T47D (cell line): ENCODE measurements around the gene CHST6.
"Not testable (repeated sequence)": the region's sequence is repeated elsewhere in the genome, so short reads cannot be mapped to it uniquely, and the experiment has no call there.

ENCODE experiments used
- DNase-seq, 2 experiments: peaks; one replicate each; pipeline versions ENCODE4 v3.0.0 to v3.0.0-alpha.2; 2011 to 2012; ENCODE audit warnings: low read depth in 1 of 2, low spot score in 1 of 2
- JUND ChIP-seq: IDR thresholded peaks from 2 replicates; pipeline ENCODE4 v1.6.1; 2012; ENCODE audit warnings: low read depth
- in situ Hi-C: cut with HindIII; loops from 2 replicates; pipeline ENCODE4 v1.10.0; 2016; ENCODE audit warnings: low sequenced_read_pairs, low pct_unique_long_range_greater_than_20kb

Gene CHST6

GRCh38 chr16:75459691-75460090 is 35.5 kb downstream of the CHST6 start:
- no peak for DNase-seq
- TF ChIP-seq JUND: no peak
- in situ Hi-C loops: no loop called here

- DNase-seq: no peak
- in situ Hi-C loops: no loop called here
- no peak for TF ChIP-seq JUND
Measured at GRCh38 chr16:75458439-75458838, 36.8 kb downstream of the CHST6 start.

GRCh38 chr16:75458029-75458428 is 37.2 kb downstream of the CHST6 start:
- DNase-seq: no peak
- TF ChIP-seq JUND: no peak
- in situ Hi-C loops: no loop called here

- DNase-seq: no peak
- no peak for TF ChIP-seq JUND
- in situ Hi-C loops: no loop called here
Measured at GRCh38 chr16:75457485-75458021, 37.7 kb downstream of the CHST6 start.

- TF ChIP-seq JUND: no peak
- in situ Hi-C loops: no loop called here
- no peak for DNase-seq
Measured at GRCh38 chr16:75456971-75457370, 38.3 kb downstream of the CHST6 start.

- DNase-seq, in situ Hi-C loops: not testable (repeated sequence)
Measured at GRCh38 chr16:75456486-75456885, 38.8 kb downstream of the CHST6 start.

- no peak for TF ChIP-seq JUND
- no peak for DNase-seq
- in situ Hi-C loops: no loop called here
Measured at GRCh38 chr16:75455677-75456076, 39.6 kb downstream of the CHST6 start.

- no peak for DNase-seq
- TF ChIP-seq JUND: no peak
- in situ Hi-C loops: no loop called here
Measured at GRCh38 chr16:75452464-75453190, 42.6 kb downstream of the CHST6 start.

- in situ Hi-C loops: no loop called here
- no peak for TF ChIP-seq JUND
- no peak for DNase-seq
Measured at GRCh38 chr16:75446416-75446815, 48.8 kb downstream of the CHST6 start.

GRCh38 chr16:75445298-75445697 is 49.9 kb downstream of the CHST6 start:
- DNase-seq: no peak
- no peak for TF ChIP-seq JUND

GRCh38 chr16:75443298-75443697 is 51.9 kb downstream of the CHST6 start:
- in situ Hi-C loops: no loop called here
- no peak for DNase-seq
- TF ChIP-seq JUND: no peak

More at GRCh38 chr16:75445298-75445697, 49.9 kb downstream of the CHST6 start:
- in situ Hi-C loops: no loop called here

GRCh38 chr16:75433732-75434413 is 61.4 kb downstream of the CHST6 start:
- in situ Hi-C loops: no loop called here
- peak; percentile 74 to 97 for DNase-seq
- TF ChIP-seq JUND: no peak

- DNase-seq: peak; percentile 92 to 96
- in situ Hi-C loops: no loop called here
- no peak for TF ChIP-seq JUND
Measured at GRCh38 chr16:75432828-75433731, 62.2 kb downstream of the CHST6 start, which contains the start of gene CFDP1. CFDP1 (minus strand) TSS chr16:75433503; CDS start chr16:75433352, 151 bp downstream.
